Esophagus mucosa (tissue), 1 donor: ENCODE data around the gene TSHZ3. TPM values are rescaled to one million over a fixed set of nuclear protein-coding genes. Genes with fewer than 3 reads are reported as not detected.

Experiments used
- ATAC-seq: fragments of 200-7000 bp; cut with Tn5 transposase; one replicate; pipeline ENCODE4 v1.9.1; 2020
- total RNA-seq: library from RNA; stranded (reverse); gene quantifications from one replicate; pipeline ENCODE4 v1.2.4, GENCODE V29; 2023
- donor health status: DM: yes; HTN: yes; CAD: no.

TSHZ3 gene
- total RNA-seq, 1 donor from 2014 or later, result 1.6 TPM

DNA sequence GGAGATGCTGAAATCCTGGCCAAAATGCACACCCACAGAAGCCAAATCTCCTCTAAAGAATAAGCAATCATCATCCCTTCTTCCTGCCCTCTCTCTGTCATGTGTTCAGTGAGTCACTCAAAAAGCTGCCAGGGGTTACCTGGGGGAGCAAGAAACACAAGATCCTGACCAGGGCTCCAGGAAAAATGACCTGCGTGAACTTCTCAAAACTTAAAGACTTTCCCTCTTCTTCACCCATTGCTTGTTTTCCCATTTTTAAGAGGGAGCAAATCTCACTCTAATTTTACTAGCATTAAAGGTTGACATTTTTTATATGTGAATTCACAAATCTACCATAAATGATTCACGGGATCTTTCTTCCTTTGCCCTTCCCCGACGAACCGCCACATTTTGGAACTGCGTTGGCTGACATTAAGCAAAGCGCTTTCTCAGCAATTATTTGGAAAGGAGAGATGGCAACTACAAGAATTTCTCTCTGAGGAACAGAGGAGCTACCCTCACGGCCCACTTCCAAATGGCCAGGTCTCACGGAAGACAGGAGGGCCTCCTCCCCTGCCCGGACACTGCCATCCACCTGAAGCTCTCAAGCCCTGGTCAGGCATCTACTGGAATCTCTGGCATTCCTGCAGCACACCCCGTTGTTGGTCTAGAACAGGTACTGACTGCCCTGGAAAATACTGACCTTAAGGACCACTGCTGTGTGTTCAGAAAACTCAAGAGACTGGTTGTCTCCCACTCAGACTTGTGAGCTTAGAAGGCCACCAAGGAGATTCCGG, 14.2 kb downstream of the TSHZ3 start:
- ATAC-seq, result no peak

DNA sequence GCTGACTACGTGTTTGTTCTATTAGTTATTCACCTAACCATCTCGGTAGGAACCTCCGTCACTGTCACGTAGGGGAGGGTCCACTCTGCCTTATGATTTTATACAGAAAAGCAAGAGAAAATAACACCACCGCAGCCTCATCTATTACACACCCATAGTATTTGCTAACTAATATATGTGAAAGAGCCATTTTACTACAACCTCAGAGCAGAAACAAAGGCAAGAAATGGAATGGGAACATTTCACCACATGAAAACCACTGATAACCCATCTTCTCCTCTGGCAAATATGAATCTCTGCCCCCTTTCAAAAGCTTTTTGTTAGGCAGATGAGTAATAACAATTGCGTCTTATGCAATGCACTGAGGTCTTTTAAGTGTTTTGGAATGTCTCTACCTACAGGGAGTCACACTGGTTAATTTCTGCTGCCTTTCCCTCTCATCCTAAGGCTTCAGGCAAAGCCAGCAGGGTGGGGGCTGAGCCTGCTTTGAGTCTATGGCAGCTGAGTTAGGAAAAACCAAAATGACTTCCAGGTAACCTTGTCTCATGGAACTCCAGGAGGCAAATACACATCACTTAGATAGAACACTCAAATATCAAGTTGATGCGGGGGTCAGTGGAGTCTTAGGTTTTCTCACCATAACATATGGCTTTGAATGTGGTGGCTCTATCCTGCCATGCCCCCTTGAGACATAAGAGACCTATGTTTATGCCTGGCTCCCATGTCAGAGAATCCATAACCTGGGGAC, 15.0 kb downstream of the TSHZ3 start:
- ATAC-seq, result no peak

DNA sequence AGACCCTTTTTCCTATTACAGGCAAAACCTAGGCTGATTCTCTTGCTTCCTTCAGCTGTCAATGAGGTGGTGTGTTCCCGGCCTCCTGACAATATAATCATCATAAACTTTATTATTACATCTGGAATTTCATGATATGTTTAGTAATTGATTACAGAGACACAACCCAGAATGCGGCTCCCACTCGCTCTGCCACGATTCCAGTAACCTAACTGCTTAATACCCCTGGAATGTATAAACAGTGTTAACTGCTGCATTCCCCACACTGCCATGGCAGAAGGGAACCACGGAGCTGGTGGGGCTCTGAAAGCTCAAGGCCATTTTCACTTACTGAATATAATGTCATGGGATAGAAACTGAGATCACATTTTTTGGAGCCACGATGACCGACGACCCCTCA, 17.1 kb downstream of the TSHZ3 start:
- ATAC-seq, result no peak

DNA sequence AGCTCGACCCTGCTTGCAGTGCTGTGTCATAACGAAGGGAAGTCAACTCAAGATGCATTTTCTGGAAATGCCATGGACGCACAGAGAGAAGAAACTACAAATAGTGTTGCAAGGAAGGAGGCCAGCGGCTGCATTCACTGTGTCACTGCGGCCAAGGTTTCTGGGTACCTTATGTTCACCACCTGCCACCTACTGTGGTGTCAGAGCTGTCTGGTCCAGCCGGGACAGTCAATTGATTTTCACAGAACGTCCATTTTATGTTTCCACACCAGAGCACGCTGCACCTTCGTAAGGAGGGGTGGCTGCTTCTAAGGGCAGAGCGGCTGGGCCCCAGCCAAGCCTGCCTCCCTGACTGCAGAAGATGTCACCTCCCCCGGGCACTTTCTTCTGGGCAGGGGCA, 17.7 kb downstream of the TSHZ3 start:
- ATAC-seq, result no peak

DNA sequence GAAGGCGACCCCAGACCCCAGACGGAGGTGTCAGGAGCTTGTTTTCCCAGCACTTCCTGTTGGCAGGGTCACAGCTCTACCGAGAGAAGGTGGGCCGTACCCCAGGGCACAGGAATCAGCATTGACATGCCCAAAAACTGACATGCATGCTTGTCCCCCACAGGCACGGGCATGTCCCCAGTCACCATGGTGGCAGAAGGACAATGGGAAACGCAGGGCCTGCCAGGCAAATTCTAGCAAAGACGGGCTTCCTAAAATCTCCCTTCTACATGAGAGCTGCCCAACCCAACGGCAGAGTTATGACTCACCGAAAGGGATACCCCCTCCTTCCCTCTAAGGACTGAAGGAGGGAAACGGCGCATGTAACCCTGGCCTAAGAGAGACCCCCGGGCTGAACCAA, 18.5 kb downstream of the TSHZ3 start:
- ATAC-seq, result peak; percentile 62

DNA sequence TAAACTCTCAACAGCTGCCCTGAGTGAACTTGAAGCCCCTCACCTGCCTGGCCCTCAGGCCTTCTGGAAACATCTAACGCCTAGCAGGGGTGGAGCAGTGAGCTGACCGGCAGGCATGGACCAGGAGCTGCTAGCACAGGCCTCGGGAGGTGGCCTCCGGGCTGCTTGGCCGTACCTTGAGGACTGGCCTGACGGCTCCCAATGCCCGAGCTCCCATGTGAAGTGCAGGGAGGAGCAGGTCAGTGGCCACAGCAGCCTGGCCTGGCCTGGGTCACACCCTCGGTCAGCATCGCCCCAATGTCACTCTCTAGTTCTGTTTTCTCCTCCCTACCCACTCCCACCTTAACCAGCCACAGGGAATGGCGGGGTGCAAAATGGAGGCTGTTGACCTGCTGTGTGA, 19.0 kb downstream of the TSHZ3 start:
- ATAC-seq, result peak; percentile 24

DNA sequence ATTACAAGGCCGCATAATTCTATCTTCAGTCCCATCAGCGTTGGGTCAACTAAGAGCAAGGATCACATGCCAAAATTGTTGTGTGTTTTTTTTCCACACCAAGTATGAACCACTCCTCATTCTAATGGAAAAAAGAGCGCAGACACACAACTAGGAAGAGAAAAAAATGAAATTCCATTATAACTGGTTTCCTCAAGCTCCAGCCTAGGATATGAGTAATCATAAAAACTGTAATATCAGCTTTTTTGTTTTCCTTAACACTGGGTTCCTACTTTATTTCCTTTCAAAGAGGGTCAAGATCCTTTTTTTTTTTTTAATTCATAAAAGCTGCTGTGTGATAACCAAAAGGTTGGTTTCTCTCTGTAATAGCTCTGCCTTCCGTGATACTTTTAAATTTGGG, 19.4 kb downstream of the TSHZ3 start:
- no peak for ATAC-seq

DNA sequence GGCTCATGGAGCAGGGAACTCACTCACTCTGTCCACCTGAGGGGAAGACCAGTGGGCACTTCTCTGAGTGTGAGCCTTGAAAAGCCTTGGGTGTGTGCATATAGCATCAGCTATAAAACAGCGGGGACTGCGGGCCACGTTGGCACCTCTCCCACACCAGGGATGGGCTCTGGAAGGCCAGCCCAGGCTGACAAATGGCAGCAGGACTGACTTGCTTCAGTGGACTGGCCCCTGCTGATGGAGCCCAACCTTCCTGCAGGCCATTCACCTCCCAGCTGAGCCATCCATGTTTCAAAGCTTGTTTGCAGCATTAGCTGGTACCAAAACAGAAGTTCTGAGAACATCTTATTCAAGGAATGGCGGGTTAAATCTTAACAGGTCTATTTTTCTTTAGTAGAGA, 21.0 kb downstream of the TSHZ3 start:
- ATAC-seq, result no peak

DNA sequence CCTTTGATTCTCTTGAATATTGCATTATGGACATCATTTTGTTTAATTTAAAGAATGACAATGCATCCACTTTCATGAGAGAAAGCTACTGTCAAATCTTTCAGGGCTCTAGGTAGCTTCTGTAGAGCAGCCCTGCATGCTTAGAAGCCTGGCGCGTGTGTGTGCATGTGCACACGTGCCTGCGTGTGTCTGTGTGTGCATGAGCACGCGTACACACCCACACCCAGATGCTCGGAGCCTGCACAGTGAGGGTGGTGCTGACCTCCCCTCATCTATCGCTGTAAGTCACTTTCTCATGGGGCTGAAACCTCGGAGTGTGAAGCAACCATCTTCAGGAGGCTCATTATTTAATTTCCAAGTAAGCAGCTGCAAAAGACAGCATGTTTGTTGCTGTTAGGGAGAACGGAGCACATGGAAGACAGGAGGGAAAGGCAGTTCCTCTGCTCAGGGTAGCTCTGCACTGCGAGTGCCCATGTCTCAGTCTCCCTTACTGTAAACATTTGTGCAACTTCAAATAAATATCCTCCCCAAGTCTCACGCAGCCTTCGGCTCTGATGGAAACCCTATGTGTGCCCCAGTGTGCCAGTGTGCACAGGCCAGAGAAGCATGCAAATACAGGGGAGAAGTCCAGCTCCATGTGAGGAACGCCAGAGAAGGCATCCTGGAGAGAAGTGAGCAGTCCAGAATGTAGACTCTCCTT, 22.8 kb downstream of the TSHZ3 start:
- ATAC-seq, result no peak

DNA sequence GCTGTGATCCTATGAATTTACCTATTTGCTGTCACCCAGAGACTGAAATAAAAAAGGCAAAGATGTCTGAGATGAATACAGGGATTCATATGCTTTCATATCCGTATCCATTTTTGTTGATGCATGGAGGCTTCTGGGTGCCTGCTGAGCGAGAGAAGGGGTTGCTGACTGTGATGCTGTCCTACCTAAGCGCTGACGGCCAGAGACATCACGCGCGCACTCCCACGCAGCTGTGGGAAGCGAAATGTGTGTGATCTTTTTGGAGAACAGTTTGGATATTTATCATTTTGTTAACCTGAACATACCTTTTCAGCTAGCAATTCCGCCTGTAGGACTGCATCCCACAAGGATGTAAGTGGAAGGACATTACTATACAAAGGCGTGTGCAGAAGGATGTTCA, 23.9 kb downstream of the TSHZ3 start:
- ATAC-seq, result no peak

DNA sequence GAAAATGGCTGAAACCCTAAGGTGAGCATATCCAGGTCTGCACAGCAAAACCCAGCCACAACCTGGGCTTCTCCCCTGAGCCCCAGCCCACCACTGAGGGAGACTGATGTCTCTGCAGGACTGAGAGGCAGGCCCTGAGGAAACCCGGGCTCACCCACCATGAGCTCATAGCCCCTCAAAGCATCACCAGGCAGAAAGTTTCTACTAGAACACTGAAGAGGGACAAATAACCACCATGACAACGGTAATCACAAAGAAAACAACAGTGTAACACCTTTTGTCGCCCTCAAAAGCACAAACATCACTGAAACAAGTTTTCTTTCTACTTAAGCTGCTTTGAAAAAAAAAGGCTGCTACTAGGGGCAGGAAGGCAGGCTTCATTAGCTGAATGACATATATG, 29.8 kb downstream of the TSHZ3 start:
- ATAC-seq, result no peak

DNA sequence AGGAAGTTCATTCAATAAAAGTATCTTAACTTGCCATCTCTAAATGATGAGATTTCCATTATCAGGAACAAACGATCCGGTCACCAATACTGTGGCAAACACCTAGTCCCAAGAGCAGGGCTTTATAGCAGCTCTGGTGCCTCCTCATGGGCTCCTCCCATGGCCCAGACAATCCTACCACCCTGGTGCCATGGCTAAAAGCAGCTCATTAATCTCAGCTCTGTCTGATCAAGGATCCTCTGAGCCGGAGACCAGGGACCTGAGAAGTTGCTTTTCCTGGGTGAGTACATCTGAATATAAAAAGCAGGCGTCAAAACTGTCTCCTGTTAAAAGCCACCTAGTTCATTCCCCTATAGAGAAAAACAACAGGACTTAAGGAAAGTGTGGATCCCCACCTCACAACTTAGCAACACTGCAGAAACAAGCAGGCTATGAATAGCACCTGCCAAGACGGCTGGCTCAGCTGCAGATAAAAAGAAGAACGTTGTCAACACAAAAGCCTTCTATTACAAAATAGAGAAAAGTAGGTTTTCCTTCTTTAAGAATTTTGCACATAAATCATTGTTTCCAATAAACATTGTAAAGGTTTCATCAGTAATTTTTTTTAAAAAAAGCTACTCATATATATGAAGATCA, 30.3 kb downstream of the TSHZ3 start:
- ATAC-seq, result no peak

DNA sequence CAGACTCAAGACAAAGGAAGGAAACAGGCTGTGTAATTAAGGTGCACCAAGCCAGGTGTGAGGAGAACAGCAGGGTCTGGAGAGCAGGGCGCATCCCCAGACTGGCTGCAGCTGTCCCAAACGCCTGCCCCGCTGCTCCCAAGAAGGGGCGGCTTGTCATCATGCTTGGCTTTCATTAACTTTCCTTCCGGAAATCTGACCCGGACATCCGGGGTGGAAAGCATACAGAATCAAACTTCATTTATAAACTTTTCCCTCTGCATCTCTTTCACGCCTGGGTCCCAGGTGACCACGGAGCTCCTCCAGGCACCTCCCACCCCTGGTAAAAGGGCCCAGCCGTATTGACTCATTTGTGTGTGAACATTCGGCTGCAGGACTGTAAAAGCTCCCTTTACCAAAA, 31.7 kb downstream of the TSHZ3 start:
- no peak for ATAC-seq

DNA sequence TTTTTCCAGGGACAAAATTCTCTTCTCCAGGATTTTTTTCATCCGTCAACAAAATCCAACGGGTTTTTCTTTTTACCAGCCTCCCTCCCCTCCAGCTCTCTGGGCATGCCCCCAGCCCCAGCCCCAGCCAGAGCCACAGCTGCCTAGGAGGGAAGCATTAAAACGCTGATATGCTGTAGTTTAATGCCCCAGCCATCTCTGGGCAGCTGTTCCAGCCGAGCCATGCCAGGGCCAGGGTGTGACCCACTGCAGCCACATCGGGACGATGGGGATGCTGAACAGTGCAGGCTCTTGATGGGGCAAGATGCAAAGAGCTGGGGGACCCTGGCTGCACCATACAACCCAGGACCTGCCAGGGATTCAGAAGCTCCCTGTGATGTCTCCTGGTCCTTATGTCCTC, 32.1 kb downstream of the TSHZ3 start:
- peak; percentile 13 for ATAC-seq

DNA sequence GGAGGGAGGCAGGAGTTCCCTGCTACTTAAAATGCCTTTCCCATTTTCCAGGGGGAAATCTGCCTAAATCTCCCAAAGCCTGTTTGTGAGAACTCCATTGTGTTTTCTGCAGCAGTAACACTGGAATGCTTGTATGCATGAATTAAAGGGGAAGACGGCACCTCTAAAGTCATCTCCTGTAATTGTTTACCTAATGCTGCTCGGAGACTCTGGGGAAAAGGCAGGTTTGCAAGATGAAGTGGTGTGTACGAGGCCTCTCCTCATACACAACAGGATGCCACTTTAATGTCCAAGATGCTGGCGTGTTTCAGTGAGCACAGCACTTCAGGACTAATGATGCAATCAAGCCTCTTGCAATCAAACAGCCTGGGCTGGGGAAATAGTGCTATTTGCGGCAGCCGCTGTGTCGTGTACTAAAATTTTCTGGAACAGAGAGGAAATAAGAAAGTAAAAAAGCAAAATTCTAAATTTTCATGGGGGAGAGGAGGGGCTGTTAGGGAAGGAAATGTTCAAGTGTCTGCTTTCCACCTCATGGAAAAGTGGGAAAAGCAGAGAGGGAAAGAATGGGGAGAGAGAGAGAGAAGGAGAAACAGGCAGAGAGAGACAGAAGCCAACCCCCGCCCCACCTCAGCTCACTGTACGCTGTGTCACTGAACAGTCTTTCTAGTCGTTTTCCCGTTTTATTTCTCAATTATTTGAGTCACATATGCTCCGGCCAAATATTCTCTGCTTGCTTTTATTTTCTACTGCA, 32.9 kb downstream of the TSHZ3 start:
- ATAC-seq, result no peak

DNA sequence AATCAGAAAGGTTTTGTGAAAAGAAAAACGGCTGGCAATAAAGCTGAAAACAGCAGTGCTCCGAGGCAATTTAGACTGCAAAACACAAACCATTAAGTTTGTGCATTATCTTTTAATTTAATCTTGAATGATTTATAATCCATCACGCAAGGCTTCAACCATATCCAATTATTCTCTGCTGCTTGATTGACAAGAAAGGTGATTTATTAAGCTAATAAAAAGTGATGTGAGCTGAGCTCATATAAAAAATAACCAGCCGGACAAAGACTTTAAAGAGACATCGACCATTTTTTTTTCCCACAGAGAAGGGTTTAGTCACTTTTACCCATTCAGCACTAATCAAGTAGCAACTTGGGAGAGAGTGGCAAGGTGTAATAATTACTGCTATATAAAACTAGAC, 33.6 kb downstream of the TSHZ3 start:
- no peak for ATAC-seq

DNA sequence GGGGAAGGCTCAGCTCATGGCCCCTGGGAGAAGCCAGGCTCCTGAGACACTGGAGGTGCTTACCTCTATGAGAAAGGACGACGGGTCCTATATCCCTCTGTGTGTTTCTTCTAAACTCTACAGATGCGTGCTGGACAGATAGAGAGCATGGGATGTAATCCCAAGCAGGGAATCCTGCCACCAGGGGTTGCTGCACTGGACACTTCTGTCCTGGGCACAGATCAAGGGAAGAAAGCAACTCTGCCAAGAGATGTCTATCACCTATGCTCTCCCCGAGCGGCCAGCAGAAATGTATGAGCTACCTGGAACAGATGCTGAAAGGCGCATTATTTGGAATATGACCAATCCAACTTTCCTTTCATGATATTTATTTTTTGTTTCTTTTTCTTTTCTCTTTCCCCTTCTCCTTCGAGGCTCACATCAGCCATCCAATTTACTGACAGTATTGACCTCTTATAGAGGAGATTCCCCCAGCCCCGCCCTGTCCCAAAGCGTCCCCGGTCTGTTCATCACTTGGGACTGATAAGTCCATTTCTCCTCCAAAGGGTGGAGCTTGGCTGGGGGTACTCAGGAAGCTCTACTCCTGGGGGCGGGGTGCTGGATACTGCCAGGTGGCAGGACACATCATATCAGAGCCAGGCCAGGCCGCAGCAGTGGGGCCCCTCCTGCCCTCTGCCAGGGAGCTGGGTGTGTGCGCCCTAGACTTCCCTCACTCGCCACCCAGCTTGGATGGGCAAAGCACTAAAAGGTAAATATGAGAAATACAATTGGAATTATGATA, 34.2 kb downstream of the TSHZ3 start:
- no peak for ATAC-seq

DNA sequence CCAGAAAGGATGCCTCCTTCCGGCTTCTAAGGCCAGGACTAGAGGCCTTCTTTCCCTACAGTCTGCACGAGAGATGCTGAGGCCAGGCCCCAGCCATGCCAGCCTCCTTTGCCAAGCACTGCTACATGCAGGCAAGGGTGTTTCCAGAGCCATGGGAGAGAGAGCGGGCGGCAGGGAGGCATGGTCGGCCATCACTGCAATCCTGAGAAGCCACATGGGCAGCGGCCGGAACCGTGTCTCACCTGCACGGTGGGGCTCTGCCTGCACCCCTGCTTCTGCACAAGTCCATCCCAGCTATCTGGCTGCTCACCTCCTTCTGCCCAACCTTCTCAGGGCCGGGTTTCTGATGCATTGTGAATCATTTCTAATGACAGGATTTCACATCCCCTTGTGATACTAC, 35.1 kb downstream of the TSHZ3 start:
- ATAC-seq, result no peak

DNA sequence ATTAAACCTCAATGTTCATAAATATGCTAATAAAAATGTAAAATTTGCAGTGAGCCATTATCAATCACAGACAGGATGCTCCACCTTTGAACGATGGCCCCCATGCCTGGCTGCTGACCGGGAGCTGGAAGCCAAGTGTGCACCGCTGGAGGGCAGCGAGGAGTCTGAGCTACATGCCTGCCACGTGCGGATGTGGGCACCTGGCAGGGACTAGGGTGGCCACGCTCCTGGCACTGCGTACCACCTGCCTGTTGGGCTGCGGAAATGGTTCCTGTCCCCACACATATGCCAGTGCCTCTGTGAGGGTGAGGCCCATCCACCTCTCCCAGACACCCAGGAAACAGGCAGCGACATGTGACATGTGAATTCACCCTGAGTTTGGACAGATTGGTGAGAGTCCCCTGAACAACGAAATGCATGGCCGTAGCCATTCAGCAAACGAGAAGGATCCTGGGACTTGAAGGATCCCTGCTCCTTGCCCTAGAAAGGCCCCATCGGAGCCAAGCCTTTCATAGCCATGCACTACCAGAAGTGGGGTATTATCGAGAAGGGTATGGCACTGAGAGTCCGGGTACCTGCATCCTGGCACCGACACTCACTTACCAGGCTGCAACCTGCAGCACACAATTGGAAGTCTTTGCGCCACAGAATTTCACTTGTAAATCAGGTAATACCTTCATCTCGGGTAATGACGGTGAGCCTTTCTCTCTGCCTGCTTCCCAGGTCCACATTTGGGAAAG, 35.8 kb downstream of the TSHZ3 start:
- ATAC-seq, result no peak

DNA sequence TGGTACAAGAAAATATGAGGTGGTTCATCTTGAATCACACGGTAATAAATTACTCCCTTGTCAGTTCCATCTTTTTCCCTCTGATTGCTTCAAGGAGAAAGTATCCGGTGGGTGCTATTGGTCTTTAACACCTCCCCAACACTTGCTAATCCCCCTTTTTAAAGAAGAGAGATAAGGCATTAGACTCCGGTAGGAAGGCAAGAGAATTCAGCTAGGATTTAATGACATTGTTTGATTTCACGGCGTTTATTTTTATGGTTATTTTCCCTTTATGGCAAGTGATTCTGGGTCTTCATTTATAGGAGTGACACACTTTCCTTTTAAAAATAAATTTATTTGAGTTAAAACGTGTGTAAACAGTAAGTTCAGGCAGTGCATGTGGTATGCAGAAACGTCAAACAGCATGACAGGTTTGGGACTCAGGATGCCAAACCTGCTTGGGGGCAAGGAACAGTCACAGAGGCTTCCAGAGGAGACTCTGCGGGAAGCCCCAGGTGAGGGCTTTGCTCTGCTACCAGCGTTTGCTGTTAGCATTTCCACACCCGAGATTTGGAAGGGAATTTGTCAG, 36.5 kb downstream of the TSHZ3 start:
- ATAC-seq, result no peak
